NCI-H2081 treated with DMSO at 0.1 percent for 48 hours (cell line): ENCODE results near the gene PLOD1.
A peak's percentile ranks its signal among the peaks of the same experiment; 100 is the strongest.
"Not testable (repeated sequence)": the region's sequence is repeated elsewhere in the genome, so short reads cannot be mapped to it uniquely, and the experiment has no call there.

Source experiments
- DNase-seq: peaks from one replicate; lab custom pipeline; 2025; lab: John Stamatoyannopoulos, UW

The PLOD1 gene

GRCh38 chr1:11939794-11940193, 5.3 kb downstream of the PLOD1 start:
- DNase-seq = not testable (repeated sequence)

- no peak for DNase-seq
Observed at GRCh38 chr1:11940260-11940921, 5.9 kb downstream of the PLOD1 start.

- DNase-seq = no peak
Observed at GRCh38 chr1:11942280-11942679, 7.8 kb downstream of the PLOD1 start.

DNA sequence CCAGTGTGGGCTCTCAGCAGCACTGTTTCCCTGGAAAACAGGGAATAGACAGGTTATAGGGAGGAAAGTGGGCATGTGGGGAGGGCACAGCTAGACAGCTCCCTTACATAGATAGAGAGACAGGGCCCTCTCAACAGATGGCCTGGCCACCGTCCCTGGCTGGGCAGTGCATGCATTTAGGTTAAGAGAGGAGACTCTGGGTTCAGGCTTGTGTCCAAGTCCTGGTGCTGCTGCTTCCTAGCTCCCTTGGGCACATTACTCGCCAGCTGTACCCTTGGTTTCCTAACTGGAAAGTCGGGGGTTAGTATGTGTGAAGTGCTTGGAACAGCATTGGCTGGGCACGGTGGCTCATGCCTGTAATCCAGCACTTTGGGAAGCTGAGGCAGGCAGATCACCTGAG, 9.1 kb downstream of the PLOD1 start:
- no peak for DNase-seq

DNA sequence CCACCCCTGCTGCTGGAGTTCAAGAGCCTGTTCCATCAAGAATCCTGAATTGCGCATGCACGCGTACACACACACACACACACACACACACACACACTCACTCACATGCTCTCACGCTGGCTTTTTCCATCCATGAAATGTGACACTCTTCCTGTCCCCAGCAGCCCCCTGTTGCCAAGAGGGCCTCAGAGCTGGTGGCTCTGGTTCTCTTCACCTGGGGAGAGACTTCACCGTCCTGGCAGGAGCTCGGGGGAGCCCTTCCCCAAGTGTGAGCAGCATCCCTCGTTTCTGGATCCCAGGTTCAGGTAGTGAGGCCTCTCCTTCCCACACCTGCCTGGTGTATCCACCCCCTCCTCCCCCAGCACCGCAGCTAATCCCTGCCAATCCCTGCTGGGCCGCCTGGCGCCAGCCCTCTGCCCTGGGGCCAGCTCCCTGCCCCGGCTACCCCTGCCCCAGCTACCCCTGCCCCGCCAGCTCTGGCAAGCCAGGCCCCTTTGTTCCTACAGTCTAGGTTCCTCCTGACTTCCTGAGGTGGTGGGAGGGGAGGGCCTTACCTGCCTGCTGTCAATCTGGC, 9.9 kb downstream of the PLOD1 start:
- peak; percentile 64 for DNase-seq

GRCh38 chr1:11946647-11947046, 12.1 kb downstream of the PLOD1 start:
- DNase-seq = no peak

- no peak for DNase-seq
Observed at GRCh38 chr1:11948822-11949458, 14.4 kb downstream of the PLOD1 start.

DNA sequence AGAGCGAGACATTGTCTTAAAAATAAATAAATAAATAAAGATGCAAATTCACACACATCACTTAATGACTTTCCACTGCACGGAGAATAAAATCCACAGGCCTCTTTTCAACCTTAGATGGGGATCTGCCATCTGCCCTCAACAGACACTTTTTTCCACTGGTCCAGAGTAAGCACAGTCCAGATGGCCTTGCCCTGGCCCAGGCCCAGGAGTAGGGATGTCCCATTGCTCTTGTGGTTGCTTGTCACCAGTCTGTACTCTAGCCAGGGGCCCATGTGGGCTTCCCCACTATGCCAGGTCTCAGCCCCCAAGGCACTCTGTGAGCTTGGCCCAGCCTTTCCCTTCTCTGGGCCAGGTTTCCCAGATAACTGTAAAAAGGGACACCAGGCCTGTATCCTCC, 17.4 kb downstream of the PLOD1 start:
- no peak for DNase-seq

- DNase-seq = no peak
Observed at GRCh38 chr1:11952455-11953109, 18.1 kb downstream of the PLOD1 start.

DNA sequence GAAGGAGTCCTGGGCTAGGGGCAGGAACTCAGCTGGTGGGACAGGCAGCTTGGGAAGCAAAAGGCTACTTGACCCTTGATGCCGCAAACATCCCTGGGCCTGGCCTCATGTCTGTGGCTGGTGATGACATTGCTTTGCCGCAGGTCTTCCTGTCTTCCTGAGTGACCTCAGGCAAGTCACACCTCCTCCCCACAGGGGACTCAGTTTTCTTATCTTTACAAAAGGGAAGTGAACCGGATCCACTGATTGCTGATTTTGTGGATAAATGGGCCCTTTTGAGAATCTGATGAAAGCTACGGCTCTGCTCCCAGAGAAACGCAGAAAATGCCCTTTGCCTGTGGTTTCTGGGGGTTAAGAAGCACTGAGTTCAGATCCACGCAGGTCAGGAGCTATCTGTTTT, 20.7 kb downstream of the PLOD1 start:
- no peak for DNase-seq

DNA sequence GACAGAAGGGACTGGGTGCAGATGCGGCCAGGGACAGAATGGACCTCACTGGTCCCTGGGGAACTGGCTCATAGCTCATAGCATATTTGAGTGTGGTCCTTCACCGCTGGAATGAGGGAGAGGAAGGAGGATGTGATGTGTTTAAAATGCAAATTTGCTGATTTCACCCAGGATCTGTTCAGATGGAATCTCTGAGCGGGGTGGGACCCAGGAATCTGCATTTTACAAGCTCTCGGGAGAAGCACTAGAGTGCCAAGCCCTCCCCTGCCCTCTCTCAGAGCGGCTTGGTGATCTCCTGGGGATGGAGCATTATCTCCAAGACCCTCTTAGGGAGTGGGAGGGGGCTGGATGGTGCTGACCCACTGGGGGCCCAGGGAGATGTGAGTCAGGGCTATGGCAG, 22.9 kb downstream of the PLOD1 start:
- DNase-seq = no peak

DNA sequence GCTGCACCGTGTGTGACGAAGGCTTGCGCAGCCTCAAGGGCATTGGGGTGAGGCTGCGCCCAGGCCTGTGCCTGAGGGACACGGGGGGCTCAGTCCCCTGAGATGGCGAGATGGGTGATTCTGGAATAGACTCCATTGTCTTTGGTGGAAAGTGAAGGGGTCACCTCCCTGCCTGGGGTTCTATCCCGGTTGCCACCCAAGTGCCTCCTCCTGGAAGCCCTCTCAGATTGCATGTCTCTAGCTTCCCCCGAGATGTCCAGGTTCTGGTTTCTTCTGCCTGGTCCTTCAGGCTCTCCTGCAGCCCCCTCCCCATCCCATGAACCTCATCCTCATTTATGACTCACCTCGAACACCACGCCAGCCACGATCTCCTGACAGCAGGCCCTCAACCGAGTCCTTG, 23.4 kb downstream of the PLOD1 start:
- DNase-seq = no peak

- no peak for DNase-seq
Observed at GRCh38 chr1:11960276-11960675, 25.8 kb downstream of the PLOD1 start.

GRCh38 chr1:11960715-11961114, 26.2 kb downstream of the PLOD1 start:
- DNase-seq = no peak

DNA sequence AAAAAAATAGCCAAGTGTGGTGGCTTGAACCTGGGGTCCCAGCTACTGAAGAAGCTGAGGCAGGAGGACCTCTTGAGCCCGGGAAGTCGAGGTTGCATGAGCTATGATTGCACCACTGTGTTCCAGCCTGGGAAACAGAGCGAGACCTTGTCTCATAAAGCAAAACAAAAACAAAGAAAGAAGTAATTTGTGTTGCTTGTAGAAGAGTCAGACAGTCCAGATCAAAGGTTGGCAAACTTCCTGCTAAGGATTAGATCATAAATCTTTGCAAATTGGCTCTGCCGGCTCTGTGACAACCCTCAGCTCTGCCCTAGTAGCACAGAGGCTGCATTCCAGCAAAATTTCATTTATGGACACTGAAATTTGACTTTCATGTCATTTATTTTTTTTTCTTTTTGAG, 26.7 kb downstream of the PLOD1 start:
- no peak for DNase-seq

- no peak for DNase-seq
Observed at GRCh38 chr1:11963622-11964021, 29.1 kb downstream of the PLOD1 start.

DNA sequence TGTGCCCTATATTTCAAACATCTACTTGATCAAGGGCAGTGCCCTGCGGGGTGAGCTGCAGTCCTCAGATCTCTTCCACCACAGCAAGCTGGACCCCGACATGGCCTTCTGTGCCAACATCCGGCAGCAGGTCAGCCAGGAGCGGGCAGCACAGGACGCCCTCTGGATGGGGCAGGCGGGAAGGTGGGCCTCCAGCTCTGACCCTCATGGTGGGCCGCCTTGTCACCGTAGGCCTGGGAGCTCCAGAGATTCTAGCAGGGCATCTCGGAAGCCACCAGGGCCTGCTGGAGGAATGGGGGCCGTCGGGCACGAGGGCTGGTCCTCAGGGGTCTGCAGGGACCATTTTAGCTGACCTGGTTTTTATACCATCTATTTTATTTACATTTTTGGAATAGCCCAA, 30.1 kb downstream of the PLOD1 start:
- DNase-seq = no peak

DNA sequence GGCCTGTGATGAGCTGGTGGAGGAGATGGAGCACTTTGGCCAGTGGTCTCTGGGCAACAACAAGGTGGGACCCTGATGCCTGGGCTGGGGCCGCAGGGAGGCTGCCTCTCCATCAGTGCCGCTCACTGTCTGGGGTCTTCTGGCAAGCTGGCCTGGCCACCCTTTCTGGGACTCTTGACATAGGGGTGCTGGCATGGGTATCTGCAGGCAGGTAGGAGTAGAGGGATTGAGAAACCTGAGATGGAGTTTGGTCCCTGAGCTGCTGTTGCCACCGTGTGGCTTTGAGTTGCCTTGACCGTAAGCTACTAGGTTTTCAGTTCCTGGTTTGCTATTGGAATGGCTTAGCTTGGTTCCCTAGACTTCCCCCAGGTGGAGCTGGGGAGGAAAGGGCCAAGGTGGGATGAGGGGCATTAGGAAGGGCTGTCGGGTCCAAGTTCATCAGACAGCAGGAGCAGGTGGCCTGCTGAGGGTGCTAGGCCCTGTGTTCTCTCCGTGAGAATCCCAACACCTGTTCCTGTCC, 32.6 kb downstream of the PLOD1 start:
- DNase-seq = peak; percentile 16

GRCh38 chr1:11970441-11971185, 36.1 kb downstream of the PLOD1 start:
- DNase-seq = no peak

DNA sequence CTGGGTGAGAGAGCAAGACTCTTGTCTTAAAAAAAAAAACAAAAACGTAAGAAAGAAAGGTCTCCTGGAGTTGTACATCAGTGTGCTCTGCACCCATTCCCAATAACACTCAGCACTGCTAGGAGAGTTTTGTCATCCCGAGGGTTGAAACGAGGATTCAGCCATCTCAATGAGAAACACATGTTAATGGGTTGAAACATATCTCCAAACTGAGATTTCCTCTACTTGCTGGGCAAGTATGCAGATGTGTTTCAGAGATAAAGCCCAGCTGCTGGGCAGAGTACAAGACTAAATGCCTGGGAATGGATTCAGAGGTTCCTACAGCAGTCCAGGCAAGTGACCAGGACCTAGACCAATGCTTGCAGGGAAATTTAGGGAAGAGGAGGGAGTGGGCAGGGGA, 43.1 kb downstream of the PLOD1 start:
- DNase-seq = no peak

DNA sequence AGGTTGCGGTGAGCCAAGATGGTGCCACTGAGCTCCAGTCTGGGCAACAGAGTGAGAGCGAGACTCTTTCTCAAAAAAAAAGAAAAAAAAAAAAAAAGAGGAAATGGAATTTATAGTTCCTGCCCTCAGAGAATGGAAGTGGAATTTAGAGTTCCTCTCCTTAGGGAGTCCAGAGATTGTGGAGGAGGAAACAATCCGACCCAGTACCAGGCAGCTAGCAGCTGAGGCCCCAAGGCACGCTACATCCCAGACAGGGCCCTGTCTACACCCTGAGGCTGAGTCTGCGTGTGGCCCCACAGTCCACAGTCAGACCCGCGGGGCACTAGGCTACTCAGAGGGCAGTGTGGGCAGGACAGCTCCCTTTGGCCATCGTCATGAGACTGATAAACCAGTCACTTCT, 43.8 kb downstream of the PLOD1 start:
- DNase-seq = no peak
